Body of pancreas (tissue), 4 donors: ENCODE results near the gene C4orf50. TPM values are rescaled to one million over a fixed set of nuclear protein-coding genes. Genes with fewer than 3 reads are reported as not detected.

ENCODE experiments used
- ATAC-seq: fragments of 150-250 bp; one replicate; pipeline ENCODE4 v1.9.1; 2016
- DNase-seq, 4 donors: peaks; one replicate each; pipeline ENCODE4 v3.0.0-alpha.2; 2019
- H3K27ac ChIP-seq, 4 donors: fragments of 200-600 bp; sonication (generic); 1 replicate in 3 of 4; 2 replicates in 1 of 4; pipeline versions ENCODE4 v1.5.1 to v1.6.1; 2016 to 2019; ENCODE audit warnings: mild to moderate bottlenecking in 1 of 4, mixed read lengths in 1 of 4, moderate library complexity in 1 of 4
- H3K27me3 ChIP-seq, 2 donors: fragments of 200-600 bp; sonication (generic); one replicate each; pipeline ENCODE4 v1.6.0; 2016; ENCODE audit warnings: mild to moderate bottlenecking in 1 of 2
- H3K36me3 ChIP-seq, 2 donors: fragments of 200-600 bp; sonication (generic); replicated peaks in 1 of 2; 2 replicates each; pipeline ENCODE4 v1.5.1; 2016; ENCODE audit warnings: low read depth in 2 of 2; ENCODE audit not compliant: insufficient read depth in 1 of 2
- H3K4me1 ChIP-seq: fragments of 200-600 bp; sonication (generic); one replicate; pipeline ENCODE4 v1.6.0; 2016
- H3K4me3 ChIP-seq, 2 donors: fragments of 200-600 bp; sonication (generic); 1 replicate in 1 of 2; 2 replicates in 1 of 2; pipeline ENCODE4 v1.5.1; 2016 to 2019
- H3K9me3 ChIP-seq, 3 donors: fragments of 200-600 bp; sonication (generic); 1 replicate in 2 of 3; 2 replicates in 1 of 3; pipeline ENCODE4 v1.5.1; 2016
- POLR2A ChIP-seq, 3 donors: fragments of 450-650 bp; IDR thresholded peaks; one replicate each; pipeline ENCODE4 v1.6.1; 2016; ENCODE audit warnings: antibody characterized with exemption in 3 of 3, mild to moderate bottlenecking in 2 of 3
- WGBS, 2 donors: methylation state at CpG; one replicate each; pipeline ENCODE4 v1.1.5; 2017; 5-methylcytosine and 5-hydroxymethylcytosine counted together
- intact Hi-C: fragments of 100-400 bp; cut with DNase I; formaldehyde crosslinking; loops from one replicate; pipeline ENCODE4 v1.15.1; 2023
- total RNA-seq, 2 donors: library from RNA; depleted of rRNA; stranded (reverse); fragments of >200 nt; gene quantifications; one replicate each; pipeline ENCODE4 v1.1.0, GENCODE V29; 2016
- TF ChIP-seq, protein P1 (sequence below), 7 experiments: fragments of 450-650 bp in 4 of 7; fragments of 200-600 bp in 3 of 7; sonication (generic) in 3 of 7; IDR thresholded peaks; one replicate each; pipeline ENCODE4 v1.5.1; 2016 to 2019; ENCODE audit warnings: antibody characterized with exemption in 7 of 7

The C4orf50 gene
- total RNA-seq, 2 donors from 2014 or later = 0.26 TPM; not detected in 1

DNA sequence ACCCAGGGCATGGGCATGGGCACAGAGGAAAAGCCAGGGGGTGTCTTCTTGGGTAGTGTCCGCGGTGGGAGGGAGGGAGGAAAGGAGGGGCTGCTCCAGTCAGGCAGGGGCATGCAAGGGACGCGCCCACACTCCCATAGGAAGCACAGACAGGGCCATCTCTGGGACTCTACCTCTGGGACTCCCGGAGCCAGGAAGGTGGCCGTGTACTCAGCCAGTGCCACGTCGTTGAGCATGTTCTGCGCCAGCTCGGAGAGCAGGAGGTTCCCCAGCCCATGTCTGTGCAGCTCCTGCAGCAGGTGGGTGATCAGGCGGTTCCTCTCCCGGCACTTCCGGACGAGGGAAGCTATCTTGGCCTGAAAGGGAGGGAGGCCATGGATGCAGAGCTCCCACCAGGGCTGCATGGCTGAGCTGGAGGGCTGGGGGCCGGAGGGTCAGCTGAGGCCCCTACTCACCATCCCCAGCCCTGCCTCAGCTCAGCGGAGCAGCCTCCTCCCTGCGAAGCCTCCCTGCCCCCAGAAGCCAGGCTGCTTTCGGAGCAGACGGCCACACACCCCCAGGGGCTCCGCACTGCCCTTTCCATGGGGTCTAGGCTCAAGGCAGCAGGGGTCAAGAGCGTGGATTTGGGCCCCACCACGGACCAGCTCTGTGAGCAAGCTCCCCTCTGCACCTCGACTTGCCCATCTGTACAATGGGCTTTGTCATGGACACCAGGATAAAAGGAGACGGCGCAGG lies 44.6 kb downstream of the C4orf50 start:
- TF ChIP-seq, protein P1, sequence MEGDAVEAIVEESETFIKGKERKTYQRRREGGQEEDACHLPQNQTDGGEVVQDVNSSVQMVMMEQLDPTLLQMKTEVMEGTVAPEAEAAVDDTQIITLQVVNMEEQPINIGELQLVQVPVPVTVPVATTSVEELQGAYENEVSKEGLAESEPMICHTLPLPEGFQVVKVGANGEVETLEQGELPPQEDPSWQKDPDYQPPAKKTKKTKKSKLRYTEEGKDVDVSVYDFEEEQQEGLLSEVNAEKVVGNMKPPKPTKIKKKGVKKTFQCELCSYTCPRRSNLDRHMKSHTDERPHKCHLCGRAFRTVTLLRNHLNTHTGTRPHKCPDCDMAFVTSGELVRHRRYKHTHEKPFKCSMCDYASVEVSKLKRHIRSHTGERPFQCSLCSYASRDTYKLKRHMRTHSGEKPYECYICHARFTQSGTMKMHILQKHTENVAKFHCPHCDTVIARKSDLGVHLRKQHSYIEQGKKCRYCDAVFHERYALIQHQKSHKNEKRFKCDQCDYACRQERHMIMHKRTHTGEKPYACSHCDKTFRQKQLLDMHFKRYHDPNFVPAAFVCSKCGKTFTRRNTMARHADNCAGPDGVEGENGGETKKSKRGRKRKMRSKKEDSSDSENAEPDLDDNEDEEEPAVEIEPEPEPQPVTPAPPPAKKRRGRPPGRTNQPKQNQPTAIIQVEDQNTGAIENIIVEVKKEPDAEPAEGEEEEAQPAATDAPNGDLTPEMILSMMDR (IDR thresholded peaks at IDR 0.05) = no peak
- TF ChIP-seq POLR2A (IDR thresholded peaks at IDR 0.05) = no peak
- Histone ChIP-seq H3K36me3 (no peaks in the 10 kb centered on the region), H3K27ac (no peak overlapping the region), H3K27me3 (no peaks in the 10 kb centered on the region), H3K4me1 (no peaks in the 10 kb centered on the region), H3K4me3 (no peak overlapping the region), H3K9me3 (no peaks in the 10 kb centered on the region)
- DNase-seq (no peak), ATAC-seq (no peak)
- 68 to 71% methylated on average over 12 to 20 of the region's 25 CpGs for WGBS, 2 donors
- intact Hi-C loops = no loop called here

- Histone ChIP-seq H3K27me3 (no peaks in the 10 kb centered on the region), H3K27ac (no peak overlapping the region), H3K4me3 (no peak overlapping the region), H3K9me3 (no peaks in the 10 kb centered on the region), H3K4me1 (no peaks in the 10 kb centered on the region), H3K36me3 (no peaks in the 10 kb centered on the region)
- TF ChIP-seq, protein P1 (IDR thresholded peaks at IDR 0.05) = no peak
- TF ChIP-seq POLR2A (IDR thresholded peaks at IDR 0.05) = no peak
- WGBS, 2 donors = 67 to 80% methylated on average over 5 to 10 of the region's 10 CpGs
- no peak for ATAC-seq
- no peak for DNase-seq
- intact Hi-C loops = no loop called here
Observed at GRCh38 chr4:5973033-5973432, 45.2 kb downstream of the C4orf50 start.

DNA sequence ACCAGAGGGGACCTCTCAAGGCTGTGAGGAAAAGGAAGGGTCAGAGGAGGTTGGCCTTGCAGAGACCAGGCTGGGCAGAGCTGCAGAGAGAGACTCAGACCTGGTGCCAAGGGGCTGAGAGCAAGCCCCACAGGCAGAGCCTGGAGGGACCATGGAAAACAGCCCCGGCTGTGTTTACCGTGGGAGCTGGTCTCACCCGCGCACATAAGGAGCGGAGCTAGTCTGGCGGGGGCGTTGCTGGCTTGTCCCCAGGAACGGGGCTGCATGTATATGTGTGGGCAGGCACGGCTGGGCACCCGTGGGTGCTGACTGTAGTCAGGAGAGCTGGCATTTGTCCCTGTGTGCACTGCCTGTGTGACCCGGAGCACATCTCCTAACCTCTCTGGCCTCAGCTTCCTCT lies 45.7 kb downstream of the C4orf50 start:
- ATAC-seq (no peak), DNase-seq (no peak)
- H3K36me3 ChIP-seq = no peaks in the 10 kb centered on the region
- WGBS, 2 donors = 76 to 100% methylated on average over 1 to 11 of the region's 11 CpGs
- intact Hi-C loops = no loop called here
- H3K27me3 ChIP-seq = no peaks in the 10 kb centered on the region
- no peak overlapping the region for H3K4me3 ChIP-seq
- H3K27ac ChIP-seq = no peak overlapping the region
- no peak for TF ChIP-seq POLR2A (IDR thresholded peaks at IDR 0.05)
- TF ChIP-seq, protein P1 (IDR thresholded peaks at IDR 0.05) = no peak
- no peaks in the 10 kb centered on the region for H3K4me1 ChIP-seq
- no peaks in the 10 kb centered on the region for H3K9me3 ChIP-seq

- TF ChIP-seq, protein P1 (IDR thresholded peaks at IDR 0.05) = no peak
- TF ChIP-seq POLR2A (IDR thresholded peaks at IDR 0.05) = no peak
- no peak for ATAC-seq
- no peaks in the 10 kb centered on the region for H3K9me3 ChIP-seq
- no peaks in the 10 kb centered on the region for H3K36me3 ChIP-seq
- no peak overlapping the region for H3K4me3 ChIP-seq
- no peaks in the 10 kb centered on the region for H3K27me3 ChIP-seq
- H3K27ac ChIP-seq = no peak overlapping the region
- 27 to 47% methylated on average over 3 to 7 of the region's 7 CpGs for WGBS, 2 donors
- intact Hi-C loops = no loop called here
- no peak for DNase-seq
- no peaks in the 10 kb centered on the region for H3K4me1 ChIP-seq
Observed at GRCh38 chr4:5971078-5971450, 47.2 kb downstream of the C4orf50 start.
